Measurements from ENCODE around the gene QRICH2.
"Not testable (repeated sequence)": the region's sequence is repeated elsewhere in the genome, so short reads cannot be mapped to it uniquely, and the experiment has no call there.

Gene QRICH2

DNA sequence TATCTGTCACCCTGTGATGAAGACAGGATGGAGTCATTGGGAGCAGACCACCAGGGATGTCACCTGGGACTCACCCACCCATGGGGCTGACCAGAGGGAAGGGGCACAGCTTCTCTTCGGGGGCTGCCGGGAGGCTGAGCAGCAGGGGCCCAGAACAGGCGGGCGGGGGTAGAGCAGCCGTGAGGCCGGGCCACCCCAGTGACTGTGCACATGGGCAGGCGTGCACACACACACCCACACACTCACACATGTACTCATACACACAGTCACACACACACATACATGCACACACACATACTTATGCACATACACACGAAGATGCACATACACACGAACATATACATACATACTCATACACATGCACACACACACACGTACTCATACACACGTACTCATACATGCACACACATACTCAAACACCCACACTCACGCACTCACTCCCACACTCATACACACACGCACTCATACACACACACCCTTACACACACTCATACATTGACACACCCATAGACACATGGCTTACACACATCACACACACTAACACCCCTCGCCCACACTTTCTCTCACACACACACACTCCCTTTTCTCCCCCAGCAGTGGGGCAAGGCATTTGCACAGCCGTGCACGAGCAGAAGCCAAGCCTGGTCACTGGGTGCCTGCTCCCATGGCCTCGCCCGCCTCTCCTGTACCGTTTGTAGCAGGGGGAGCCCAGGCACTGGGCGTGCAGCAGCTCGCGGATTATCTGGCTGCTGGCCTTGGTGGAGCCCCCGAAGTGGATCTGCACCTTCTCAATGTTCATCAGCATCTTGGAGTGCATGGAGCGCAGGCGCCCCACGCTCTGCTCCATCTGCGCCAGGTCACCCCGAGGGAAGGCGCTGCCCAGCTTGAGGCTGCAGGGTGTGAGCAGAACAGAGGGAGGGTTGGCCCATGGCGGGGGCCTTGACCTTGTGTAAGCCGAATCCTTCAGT lies 30.5 kb downstream of the QRICH2 start:
- no peak for DNase-seq (ENCODE audit: low read depth in 2 of 2)

DNA sequence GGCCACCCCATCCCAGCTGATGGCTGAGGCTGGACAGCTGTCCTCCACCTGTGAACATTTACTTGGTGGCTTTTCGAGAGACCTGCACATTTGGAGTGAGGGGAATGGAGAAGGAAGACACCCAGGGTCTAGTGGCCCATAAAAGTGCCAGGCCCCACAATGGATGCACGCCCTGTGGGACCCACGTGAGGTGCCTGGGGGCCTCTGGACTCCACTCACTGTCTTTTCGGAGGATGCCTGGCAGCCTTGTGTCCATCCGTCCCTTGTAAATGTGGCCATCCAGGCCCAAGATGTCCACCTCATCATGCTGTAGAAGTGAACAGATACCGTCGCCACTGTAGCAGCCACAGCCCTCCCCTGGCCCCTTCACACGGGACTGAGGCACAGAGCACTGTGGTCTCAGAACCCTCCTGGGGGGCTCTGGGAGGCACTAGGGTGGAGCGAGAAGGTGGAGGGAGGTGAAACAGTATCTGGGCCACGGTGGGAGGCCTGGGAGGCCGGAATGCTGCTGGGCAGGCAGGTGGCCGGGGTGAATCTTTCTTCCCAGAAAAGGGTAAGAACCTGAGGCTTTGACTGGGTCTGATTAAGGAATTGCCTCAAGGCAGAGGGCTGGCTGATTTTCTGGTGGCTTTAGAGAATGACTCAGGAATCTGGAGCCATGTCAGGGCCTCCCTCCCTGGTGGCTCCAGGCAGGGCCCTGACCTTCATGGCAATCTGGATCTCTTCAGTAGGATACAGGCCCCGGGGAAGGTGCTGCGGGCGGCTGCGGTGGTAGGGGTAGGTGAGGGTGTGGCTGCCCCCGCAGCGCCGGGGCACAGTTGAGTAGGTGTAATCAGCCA lies 31.4 kb downstream of the QRICH2 start:
- DNase-seq (ENCODE audit: low read depth in 2 of 2), result no peak

DNA sequence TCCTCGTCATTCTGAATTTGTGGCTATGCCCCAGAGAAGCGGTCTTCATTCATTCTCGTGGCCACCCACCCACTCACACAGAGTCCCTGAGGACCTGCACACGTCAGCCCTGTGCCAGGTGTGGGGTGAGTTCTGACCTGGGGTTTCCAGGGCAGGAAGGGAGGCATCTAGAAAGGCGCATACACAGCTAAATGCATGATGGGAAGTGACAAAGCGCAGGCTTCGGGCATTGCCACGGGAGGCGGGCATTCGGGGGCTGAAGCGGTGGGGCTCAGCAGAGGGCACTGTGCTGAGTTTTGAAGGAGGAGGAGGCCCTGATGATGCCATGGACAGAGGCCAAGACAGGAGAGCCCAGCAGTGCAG lies 32.0 kb downstream of the QRICH2 start:
- no peak for DNase-seq (ENCODE audit: low read depth in 2 of 2)

- no peak for DNase-seq (ENCODE audit: low read depth in 2 of 2)
These were observed 32.6 kb downstream of the QRICH2 start for GRCh38 chr17:76275382-76276068.

GRCh38 chr17:76274112-76274956 lies 33.7 kb downstream of the QRICH2 start:
- no peak for DNase-seq (ENCODE audit: low read depth in 2 of 2)

DNA sequence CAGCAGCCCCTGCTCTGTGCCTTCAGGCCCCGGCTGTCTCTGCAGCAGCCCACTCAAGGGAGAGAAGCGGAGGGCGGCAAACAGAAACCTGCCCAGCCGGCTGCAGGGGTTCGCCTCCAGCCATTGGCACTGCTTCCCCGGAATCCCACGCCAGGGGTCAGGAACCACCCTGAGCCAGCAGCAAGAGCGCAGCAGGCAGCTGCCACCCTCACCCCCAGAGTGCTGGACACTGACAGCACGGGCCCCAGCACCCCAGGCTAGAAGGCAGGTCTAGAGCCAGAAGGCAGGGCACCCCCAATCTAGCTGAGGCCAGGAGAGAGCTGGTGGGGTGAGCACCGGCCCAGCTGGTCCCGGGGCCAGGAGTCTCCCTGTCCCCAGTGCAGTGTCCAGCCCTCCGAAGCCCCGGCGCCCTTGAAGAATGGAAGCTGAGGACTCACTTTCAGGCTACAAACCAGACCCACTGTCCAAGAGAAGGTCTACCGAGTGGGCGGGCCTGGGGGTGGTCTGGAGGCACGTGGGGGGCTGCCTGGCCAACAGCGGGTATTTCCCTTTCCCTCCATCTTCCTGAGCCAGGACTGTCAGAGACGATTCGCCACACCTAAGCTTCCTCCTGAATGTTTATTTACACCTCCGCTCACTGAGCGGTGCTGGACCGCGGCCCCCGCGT lies 34.5 kb downstream of the QRICH2 start:
- no peak for DNase-seq (ENCODE audit: low read depth in 2 of 2)

DNA sequence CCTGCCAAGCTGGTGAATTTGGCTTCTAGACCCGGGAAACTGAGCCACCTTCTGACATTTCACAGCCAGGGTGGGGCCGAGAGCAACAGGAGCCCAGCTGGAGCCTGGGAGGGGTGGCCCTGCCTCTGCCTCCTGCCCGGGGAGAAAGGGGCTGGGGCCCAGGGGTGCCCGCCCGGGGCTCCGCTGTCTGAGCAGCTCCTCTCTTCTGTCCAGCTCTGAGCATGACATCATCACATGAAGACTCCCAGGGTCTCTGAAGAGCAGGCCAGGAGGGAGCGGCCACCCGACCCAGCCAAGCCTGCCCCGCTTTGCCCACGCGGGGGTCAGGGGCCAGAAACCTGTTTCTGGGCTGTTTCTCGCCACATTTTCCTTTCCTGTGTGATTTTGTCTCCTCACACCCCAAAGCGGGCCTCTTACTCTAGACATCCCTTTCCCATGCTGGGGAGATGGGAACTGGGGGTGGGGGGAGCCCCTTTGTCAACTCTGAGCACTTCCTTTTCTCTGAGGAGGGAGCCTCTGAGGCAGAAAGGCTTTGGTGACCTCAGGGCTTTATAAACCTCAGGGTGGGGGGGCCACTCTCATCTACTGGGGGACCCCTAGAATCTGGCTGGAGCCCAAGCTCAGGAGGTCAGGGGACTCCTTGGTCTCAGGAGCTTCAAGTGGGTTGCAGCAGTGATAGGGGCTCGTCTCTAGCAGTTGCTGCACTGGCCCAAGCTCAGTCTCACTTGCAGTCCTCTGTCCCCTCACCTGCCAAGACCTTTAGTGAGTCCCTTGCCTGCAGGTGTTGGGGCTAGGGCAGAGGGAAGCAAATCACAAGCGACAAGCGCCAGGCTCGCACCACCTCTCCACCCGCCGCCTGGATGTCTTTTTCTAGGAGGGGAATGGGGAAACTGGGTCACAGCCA lies 35.3 kb downstream of the QRICH2 start:
- DNase-seq (ENCODE audit: low read depth in 2 of 2), result peak in 1 of 2 donors; percentile 68

GRCh38 chr17:76271669-76272540 lies 36.2 kb downstream of the QRICH2 start:
- DNase-seq (ENCODE audit: low read depth in 2 of 2), result peak; percentile 86 to 88

DNA sequence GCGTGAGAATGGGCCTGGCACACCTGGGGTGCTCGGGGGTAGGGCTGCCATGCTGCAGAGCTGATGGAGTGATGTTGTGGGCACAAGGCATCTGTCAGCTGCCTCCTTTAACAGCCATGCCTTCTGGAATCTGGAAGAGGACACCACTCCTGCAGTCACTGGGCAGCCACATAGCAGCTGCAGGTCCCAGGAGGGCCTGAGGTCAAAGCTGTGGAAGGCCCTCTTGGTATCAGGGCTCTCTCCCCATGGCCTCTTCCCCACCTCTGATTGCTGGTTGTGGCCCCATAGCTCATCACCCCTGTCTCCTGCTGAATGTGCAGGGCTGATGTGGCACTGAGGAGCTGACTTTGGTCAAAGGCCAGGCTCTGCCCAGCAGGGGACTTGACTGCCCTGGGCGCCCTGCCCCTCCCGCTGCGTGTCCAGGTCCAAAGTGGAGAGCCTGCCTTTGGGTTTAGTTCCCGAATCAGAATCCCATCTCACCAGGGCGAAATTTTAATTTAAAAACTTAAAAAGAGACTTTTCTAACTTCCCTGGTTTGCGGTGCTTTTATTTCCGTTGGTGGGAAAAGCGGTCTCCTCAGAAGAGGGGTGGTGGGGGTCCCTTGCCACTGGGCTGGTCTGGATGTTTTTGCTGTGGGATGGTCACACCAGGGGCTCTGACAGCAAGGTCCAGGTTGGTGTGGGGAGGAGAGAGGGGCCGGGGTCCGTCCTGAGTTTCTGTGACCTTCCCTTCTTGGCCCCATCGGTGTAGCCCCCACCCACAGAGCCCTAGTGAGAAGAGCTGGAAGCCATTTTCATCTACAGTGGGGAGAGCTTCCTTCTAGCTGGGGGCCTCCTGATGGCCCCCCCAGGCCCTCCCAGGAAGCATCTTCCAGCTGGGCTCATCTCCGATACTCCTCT lies 37.1 kb downstream of the QRICH2 start:
- no peak for DNase-seq (ENCODE audit: low read depth in 2 of 2)

DNA sequence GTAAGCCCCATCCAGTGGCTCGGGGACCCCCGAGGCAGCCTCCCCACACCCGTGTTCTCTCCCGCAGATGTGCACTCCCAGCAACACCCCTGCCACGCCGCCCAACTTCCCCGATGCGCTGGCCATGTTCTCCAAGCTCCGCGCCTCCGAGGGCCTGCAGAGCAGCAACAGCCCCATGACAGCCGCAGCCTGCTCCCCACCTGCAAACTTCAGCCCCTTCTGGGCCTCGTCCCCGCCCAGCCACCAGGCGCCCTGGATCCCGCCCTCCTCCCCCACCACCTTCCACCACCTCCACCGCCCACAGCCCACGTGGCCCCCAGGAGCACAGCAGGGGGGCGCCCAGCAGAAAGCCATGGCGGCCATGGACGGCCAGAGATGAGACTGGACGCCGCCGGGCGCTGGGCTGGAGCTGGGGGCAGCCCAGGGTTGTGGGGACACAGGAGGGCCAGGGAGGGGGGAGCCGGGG lies 37.9 kb downstream of the QRICH2 start:
- no peak for DNase-seq (ENCODE audit: low read depth in 2 of 2)

DNA sequence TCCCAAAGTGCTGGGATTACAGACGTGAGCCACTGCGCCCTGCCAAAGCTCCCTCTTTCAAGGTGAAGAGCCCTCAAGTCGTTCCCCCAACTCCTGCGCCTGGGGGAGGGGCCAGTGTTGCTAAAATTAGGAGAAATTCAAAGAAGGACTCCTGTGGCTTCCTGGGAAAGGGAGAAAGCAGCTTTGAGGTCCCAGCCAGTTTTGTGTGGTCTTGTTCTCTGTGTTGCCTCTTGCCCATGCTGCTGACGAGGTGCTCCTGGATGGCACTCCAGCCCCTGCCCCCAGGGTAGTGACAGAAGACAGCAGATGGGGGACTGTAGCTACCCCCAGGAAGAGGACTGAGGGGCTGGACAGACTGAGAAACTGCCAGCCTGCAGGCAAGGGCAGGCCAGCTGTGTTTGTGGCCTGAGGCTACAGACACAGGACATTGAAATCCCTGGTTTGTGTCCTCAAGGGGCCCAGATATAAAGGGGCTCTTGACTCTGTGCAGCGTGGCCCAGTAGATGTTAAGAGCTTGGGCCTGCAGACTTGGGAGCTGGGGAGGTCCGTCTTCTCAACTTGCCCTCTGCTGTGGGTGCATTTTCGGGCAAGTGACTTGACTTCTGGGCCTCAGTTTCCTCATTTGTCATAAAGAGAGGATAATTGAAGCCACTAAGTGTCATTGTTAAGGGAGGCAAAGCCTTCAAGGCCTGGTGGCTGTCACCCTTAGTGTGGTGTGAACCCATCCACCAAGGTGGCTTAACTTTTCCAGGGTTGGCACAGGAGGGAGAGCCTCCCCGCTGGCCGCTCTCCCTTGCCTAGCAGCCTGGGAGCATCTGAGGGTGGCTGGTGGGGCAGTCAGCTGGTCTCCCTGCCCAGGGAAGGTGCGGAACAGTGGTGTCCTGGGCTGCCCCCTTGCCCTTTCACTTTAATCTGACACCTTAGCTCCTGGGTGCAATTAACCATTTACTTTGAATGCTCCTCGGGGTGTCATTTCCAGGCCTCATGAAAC lies 38.8 kb downstream of the QRICH2 start:
- no peak for DNase-seq (ENCODE audit: low read depth in 2 of 2)

- peak; percentile 79 to 81 for DNase-seq (ENCODE audit: low read depth in 2 of 2)
These were observed 39.9 kb downstream of the QRICH2 start for GRCh38 chr17:76268015-76268749.

GRCh38 chr17:76267581-76268001 lies 40.5 kb downstream of the QRICH2 start:
- not testable (repeated sequence) for DNase-seq (ENCODE audit: low read depth in 2 of 2)

- DNase-seq (ENCODE audit: low read depth in 2 of 2), result no peak
These were observed 41.0 kb downstream of the QRICH2 start for GRCh38 chr17:76267051-76267576.

Measured in stimulated activated CD4-positive, alpha-beta T cell treated with anti-CD3 and anti-CD28 coated beads, Interleukin-15, amount 100 ng/mL, for 48 hours (primary cell).